K562 (cell line): ENCODE data around the gene ELOF1. TPM values are rescaled to one million over a fixed set of nuclear protein-coding genes. Genes with fewer than 3 reads are reported as not detected.
"Not testable (repeated sequence)": the region's sequence is repeated elsewhere in the genome, so short reads cannot be mapped to it uniquely, and the experiment has no call there.

Experiments used
- ATAC-seq: fragments of 200-7000 bp; cut with Tn5 transposase; 3 replicates; pipeline ENCODE4 v1.9.1; 2020; ENCODE audit warnings: moderate library complexity
- BruUV-seq: library from RNA; stranded (reverse); fragments of 400-500 nt; replicated peaks from 2 replicates; lab custom pipeline; 2021; lab: Mats Ljungman, UMichigan
- CTCF ChIA-PET: fragments of 300-600 bp; formaldehyde crosslinking; extraction: SDS; loops from one replicate; lab custom pipeline; 2021; ENCODE audit warnings: low intra/inter-chr PET ratio; lab: Yijun Ruan, JAX
- POLR2A ChIA-PET: fragments of 300-600, 350-650 bp; sonication (Branson Sonifier 250); formaldehyde crosslinking; extraction: SDS; loops from one replicate; lab custom pipeline; 2021; ENCODE audit warnings: antibody characterized with exemption, inconsistent platforms; lab: Yijun Ruan, JAX
- DNase-seq, 4 experiments: peaks; one replicate each; pipeline versions ENCODE4 v3.0.0 to v3.0.0-alpha.2; 2011 to 2018; ENCODE audit warnings: low spot score in 3 of 4, mixed read lengths in 3 of 4; ENCODE audit errors: extremely low read depth in 1 of 4
- FAIRE-seq: peaks from 2 replicates; lab custom pipeline; 2011; peaks lifted over from hg19 to GRCh38; lab: Jason Lieb, UNC
- H2AFZ ChIP-seq: 2 replicates; pipeline ENCODE4 v1.6.0; 2011; ENCODE audit warnings: low read depth, low read length, control low read depth, inconsistent platforms
- H3K27ac ChIP-seq: fragments of 200-600 bp; 3 replicates; pipeline ENCODE4 v1.8.0; 2011; ENCODE audit warnings: low read depth, mild to moderate bottlenecking, control low read depth, inconsistent platforms, low read length, moderate library complexity, mixed read lengths; ENCODE audit errors: extremely low read depth
- H3K27me3 ChIP-seq, 2 experiments: fragments of 300-600 bp in 1 of 2; 2 replicates in 1 of 2; 3 replicates in 1 of 2; pipeline versions ENCODE4 v1.6.0 to v1.8.0; 2011; ENCODE audit warnings: inconsistent platforms in 2 of 2, low read length in 2 of 2, mild to moderate bottlenecking in 1 of 2, mixed read lengths in 1 of 2, moderate library complexity in 1 of 2; ENCODE audit not compliant: control insufficient read depth in 2 of 2, insufficient read depth in 2 of 2
- H3K36me3 ChIP-seq: fragments of 300-600 bp; 3 replicates; pipeline ENCODE4 v1.8.0; 2011; ENCODE audit warnings: mild to moderate bottlenecking, low read length, inconsistent platforms; ENCODE audit not compliant: control insufficient read depth, insufficient read depth
- H3K4me1 ChIP-seq, 2 experiments: fragments of 200-600 bp in 1 of 2; replicated peaks in 1 of 2; 2 replicates in 1 of 2; 3 replicates in 1 of 2; pipeline versions ENCODE4 v1.5.1 to v1.8.0; 2011; ENCODE audit warnings: inconsistent platforms in 2 of 2, low read length in 2 of 2, mild to moderate bottlenecking in 1 of 2, mixed read lengths in 1 of 2, moderate library complexity in 1 of 2; ENCODE audit not compliant: control insufficient read depth in 2 of 2, insufficient read depth in 2 of 2
- H3K4me2 ChIP-seq: 2 replicates; pipeline ENCODE4 v1.6.1; 2011; ENCODE audit warnings: low read length, control low read depth, inconsistent platforms, mixed read lengths; ENCODE audit not compliant: insufficient read depth
- H3K4me3 ChIP-seq: fragments of 200-600 bp; sonication (generic), shearing (Covaris generic); 2 replicates; pipeline ENCODE4 v1.5.1; 2016; ENCODE audit warnings: control low read depth, inconsistent platforms
- H3K79me2 ChIP-seq: fragments of 200-600 bp; 3 replicates; pipeline ENCODE4 v1.8.0; 2011; ENCODE audit warnings: low read length, inconsistent platforms; ENCODE audit not compliant: control insufficient read depth, insufficient read depth
- H3K9ac ChIP-seq, 2 experiments: 2 replicates each; pipeline versions ENCODE4 v1.6.0 to v1.6.1; 2011; ENCODE audit warnings: low read depth in 2 of 2, low read length in 2 of 2, control low read depth in 1 of 2, inconsistent platforms in 1 of 2, mild to moderate bottlenecking in 1 of 2, mixed read lengths in 1 of 2; ENCODE audit not compliant: insufficient read depth in 1 of 2
- H3K9me1 ChIP-seq: one replicate; pipeline ENCODE4 v1.6.0; 2011; ENCODE audit warnings: inconsistent platforms, mild to moderate bottlenecking, low read length, moderate library complexity; ENCODE audit not compliant: control insufficient read depth, insufficient read depth
- H3K9me3 ChIP-seq: replicated peaks from 2 replicates; pipeline ENCODE4 v1.5.1; 2011; ENCODE audit warnings: low read depth, low read length, inconsistent platforms; ENCODE audit not compliant: control insufficient read depth, insufficient read depth
- H4K20me1 ChIP-seq: replicated peaks from 2 replicates; pipeline ENCODE4 v1.6.1; 2011; ENCODE audit warnings: low read length, inconsistent platforms, mixed read lengths; ENCODE audit not compliant: control insufficient read depth, insufficient read depth
- BCOR ChIP-seq: fragments of 450-650 bp; IDR thresholded peaks from 2 replicates; pipeline ENCODE4 v1.6.1; 2016
- CEBPB ChIP-seq: fragments of 450-650 bp; IDR thresholded peaks from 2 replicates; pipeline ENCODE4 v1.6.1; 2016; ENCODE audit warnings: missing genetic modification characterization, missing compliant biosample characterization
- DMBX1 ChIP-seq: fragments of 250-450 bp; sonication (Bioruptor Pico); IDR thresholded peaks from 2 replicates; pipeline ENCODE4 v1.8.0; 2022; ENCODE audit warnings: inconsistent platforms, mild to moderate bottlenecking, moderate library complexity, borderline replicate concordance
- HINFP ChIP-seq: fragments of 450-650 bp; conservative IDR thresholded peaks from 2 replicates; pipeline ENCODE4 v1.6.1; 2016; ENCODE audit warnings: missing genetic modification characterization, low read depth, mild to moderate bottlenecking, control low read depth, missing compliant biosample characterization
- KLF1 ChIP-seq: fragments of 450-650 bp; IDR thresholded peaks from 2 replicates; pipeline ENCODE4 v1.6.1; 2016; ENCODE audit warnings: missing genetic modification characterization, missing compliant biosample characterization
- ZBTB8A ChIP-seq: fragments of 450-650 bp; IDR thresholded peaks from 2 replicates; pipeline ENCODE4 v1.6.1; 2018; ENCODE audit warnings: mild to moderate bottlenecking, moderate library complexity; ENCODE audit not compliant: partially characterized antibody
- ZFP30 ChIP-seq: fragments of 250-450 bp; sonication (Bioruptor Pico); IDR thresholded peaks from 2 replicates; pipeline ENCODE4 v1.8.0; 2022; ENCODE audit warnings: moderate library complexity, mild to moderate bottlenecking, inconsistent platforms, borderline replicate concordance
- ZNF121 ChIP-seq: sonication (generic); formaldehyde crosslinking; conservative IDR thresholded peaks from 2 replicates; pipeline ENCODE4 v1.8.0; 2022; ENCODE audit warnings: missing genetic modification reagents
- ZNF146 ChIP-seq: IDR thresholded peaks from one replicate; pipeline ENCODE4 v1.6.1; 2018; ENCODE audit warnings: missing compliant biosample characterization; ENCODE audit not compliant: unreplicated experiment
- ZNF174 ChIP-seq: fragments of 250-450 bp; sonication (Bioruptor Pico); IDR thresholded peaks from 2 replicates; pipeline ENCODE4 v1.4.0; 2020; ENCODE audit warnings: mild to moderate bottlenecking
- ZNF316 ChIP-seq: fragments of 450-650 bp; IDR thresholded peaks from 2 replicates; pipeline ENCODE4 v1.6.1; 2016
- ZNF384 ChIP-seq: IDR thresholded peaks from 2 replicates; pipeline ENCODE4 v1.6.1; 2012; ENCODE audit warnings: low read depth, low read length, improper control_type of control experiment
- ZNF444 ChIP-seq: fragments of 250-450 bp; sonication (Bioruptor Pico); IDR thresholded peaks from 2 replicates; pipeline ENCODE4 v1.4.0; 2020; ENCODE audit warnings: mild to moderate bottlenecking, moderate library complexity
- WGBS: fragments of 100-300 bp; shearing (Covaris generic); methylation state at CpG from one replicate; pipeline ENCODE4 v1.1.6; 2016; ENCODE audit warnings: low coverage, mixed read lengths; ENCODE audit not compliant: insufficient coverage; ENCODE audit errors: missing lambda C conversion rate; 5-methylcytosine and 5-hydroxymethylcytosine counted together
- in situ Hi-C: fragments of 300-500 bp; cut with MboI; formaldehyde crosslinking; loops from 4 replicates; pipeline ENCODE4 v1.15.0; 2018; ENCODE audit warnings: inconsistent platforms, mixed read lengths
- intact Hi-C: fragments of 100-400 bp; cut with micrococcal nuclease; formaldehyde crosslinking; loops from 2 replicates; pipeline ENCODE4 v1.14.2; 2022
- polyA plus RNA-seq, 8 experiments: library from polyadenylated mRNA; depleted of rRNA in 4 of 8; stranded (reverse) in 5 of 8; unstranded in 3 of 8; fragments of >200 nt; fragmentation: Nextera tagmentation in 2 of 8; fragmentation: Illumina TruSeq in 1 of 8; extraction: Ambion mirVana in 2 of 8; extraction: Trizol in 1 of 8; gene quantifications; 2 replicates each; pipeline versions ENCODE4 v1.2.1 to v1.2.3, GENCODE V29; 2011 to 2014; ENCODE audit warnings: inconsistent platforms in 1 of 8, missing spikeins in 1 of 8
- total RNA-seq, 7 experiments: library from RNA; depleted of rRNA in 6 of 7; stranded (reverse); fragments of >200 nt in 6 of 7; fragmentation: Illumina TruSeq in 2 of 7; extraction: Trizol in 2 of 7; gene quantifications; 2 replicates each; pipeline versions ENCODE4 v1.2.1 to v1.2.3, GENCODE V29; 2011 to 2021; ENCODE audit warnings: low replicate concordance in 1 of 7

Gene ELOF1
- total and polyA plus RNA-seq, 9 of the 15 experiments (the other 6 are each of a cell fraction or from before 2014, with no cell fraction given) = 16.7 to 147 (median 74.2) TPM

- no peak for TF ChIP-seq HINFP (tag)
- no peak for TF ChIP-seq ZNF174 (CRISPR knock-in tag)
- peak; percentile 28; the same call in 1 of the 2 replicates for TF ChIP-seq ZNF316
- no peak for TF ChIP-seq KLF1 (tag)
- TF ChIP-seq ZNF146 (CRISPR knock-in tag) = no peak
- no peak for TF ChIP-seq ZBTB8A
- TF ChIP-seq ZNF444 = no peak
- TF ChIP-seq ZFP30 = no peak
Observed at GRCh38 chr19:11566164-11566563, 7.1 kb upstream of the ELOF1 start (continued).

- H2AFZ ChIP-seq, H3K4me2 ChIP-seq, H3K27me3 ChIP-seq, H3K36me3 ChIP-seq, intact Hi-C loops, POLR2A ChIA-PET, H3K9me3 ChIP-seq, FAIRE-seq, ATAC-seq, H3K4me3 ChIP-seq, H4K20me1 ChIP-seq, DNase-seq, in situ Hi-C loops, H3K79me2 ChIP-seq, H3K9me1 ChIP-seq, BruUV-seq: not testable (repeated sequence)
- TF ChIP-seq ZNF121 (CRISPR knock-in tag) = peak; percentile 84
- TF ChIP-seq ZNF316 = 0 out of 2 replicates have a peak, but pooled peaks have one; percentile 1
- TF ChIP-seq CEBPB (tag) = peak; percentile 72
- TF ChIP-seq BCOR = peak; percentile 63
- peak; percentile 78; the same call in 1 of the 2 replicates for TF ChIP-seq DMBX1 (CRISPR knock-in tag)
- 0 out of 2 replicates have a peak, but pooled peaks have one; percentile 26 for TF ChIP-seq ZNF384
- Histone ChIP-seq H3K4me1 (peaks cover 58 to 62% of the 10 kb centered on the region in 2 experiments), H3K9ac (peak overlapping the region; percentile 36 to 67; a peak in 3 of 4 replicates), H3K27ac (peak overlapping the region; percentile 86)
- CTCF ChIA-PET = interaction anchor here (0.5 kb wide), 1 partner anchor 211 kb away, joined by 3 read pairs; no protein-coding TSS in a partner anchor
- 39% methylated on average over 5 of the region's 5 CpGs for WGBS
Observed at GRCh38 chr19:11565649-11565980, 6.6 kb upstream of the ELOF1 start.
